Activated B cell treated with CpG ODN at 0.5 μM for 24 hours (primary cell): ENCODE data around the gene NIT1. TPM values are rescaled to one million over a fixed set of nuclear protein-coding genes. Genes with fewer than 3 reads are reported as not detected.

Source experiments
- ATAC-seq: fragments of 200-7000 bp; cut with Tn5 transposase; one replicate; pipeline ENCODE4 v1.10.0; 2021; ENCODE audit warnings: low read depth, mild to moderate bottlenecking, moderate library complexity
- CTCF ChIA-PET: fragments of 350-600 bp; sonication (Branson Sonifier 250); formaldehyde crosslinking; loops from one replicate; lab custom pipeline; 2021; ENCODE audit warnings: antibody characterized with exemption; lab: Charles Lee
- POLR2A ChIA-PET: fragments of 350-600 bp; sonication (Branson Sonifier 250); formaldehyde crosslinking; loops from one replicate; lab custom pipeline; 2021; ENCODE audit warnings: antibody characterized with exemption; lab: Charles Lee
- DNase-seq: peaks from one replicate; pipeline ENCODE4 v3.0.0; 2022
- H3K27ac Mint-ChIP-seq: one replicate; pipeline ENCODE4 v1.8.0; 2020; ENCODE audit warnings: mixed read lengths
- H3K27me3 Mint-ChIP-seq: one replicate; pipeline ENCODE4 v1.8.0; 2021; ENCODE audit warnings: mixed read lengths
- H3K36me3 Mint-ChIP-seq: one replicate; pipeline ENCODE4 v1.8.0; 2021; ENCODE audit warnings: low read depth, mixed read lengths
- H3K4me1 Mint-ChIP-seq: one replicate; pipeline ENCODE4 v1.8.0; 2021; ENCODE audit warnings: mixed read lengths
- H3K4me3 Mint-ChIP-seq: one replicate; pipeline ENCODE4 v1.8.0; 2020; ENCODE audit warnings: mild to moderate bottlenecking, mixed read lengths
- H3K9me3 Mint-ChIP-seq: one replicate; pipeline ENCODE4 v1.8.0; 2020; ENCODE audit warnings: mixed read lengths
- CTCF ChIP-seq: fragments of 200-600 bp; IDR thresholded peaks from one replicate; pipeline ENCODE4 v1.8.0; 2022; ENCODE audit warnings: antibody characterized with exemption, mild to moderate bottlenecking
- intact Hi-C: fragments of 100-400 bp; cut with micrococcal nuclease; formaldehyde crosslinking; loops from one replicate; pipeline ENCODE4 v1.15.1; 2024
- total RNA-seq: library from RNA; stranded (reverse); gene quantifications from 2 replicates; pipeline ENCODE4 v1.2.3, GENCODE V29; 2022

The NIT1 gene
- total RNA-seq, 1 donor from 2014 or later = 43.9 TPM

DNA sequence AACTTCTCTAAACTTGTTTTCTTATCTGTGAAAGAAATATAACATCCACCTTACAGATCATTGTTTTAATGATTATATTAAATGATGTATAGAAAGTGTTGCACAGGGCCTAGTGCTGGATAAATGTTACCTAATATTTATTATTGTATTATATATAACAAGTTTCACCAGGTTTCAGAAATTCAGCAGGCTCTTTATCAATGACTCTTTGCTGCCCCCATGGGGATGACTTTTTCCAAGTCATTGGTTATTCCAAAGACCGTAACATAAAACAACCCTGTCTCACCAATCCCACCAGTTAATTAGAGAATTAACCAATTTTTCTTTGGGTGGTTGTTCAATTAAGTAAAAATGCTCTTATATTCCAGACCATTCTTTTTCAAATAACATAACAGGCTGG lies 21.9 kb downstream of the NIT1 start:
- no peak overlapping the region for H3K4me3 Mint-ChIP-seq
- TF ChIP-seq CTCF = no peak
- POLR2A ChIA-PET = interaction anchor here (2.3 kb wide), 1 partner anchor 95 kb away, joined by 11 read pairs; the partner anchor contains the start of gene USF1
- DNase-seq (no peak), ATAC-seq (peak; percentile 50)
- peaks cover 4% of the 10 kb centered on the region for H3K36me3 Mint-ChIP-seq
- H3K27me3 Mint-ChIP-seq = no peaks in the 10 kb centered on the region
- CTCF ChIA-PET = interaction anchor here (0.8 to 5.4 kb wide), 10 partner anchors 13 to 749 kb away, joined by 3 to 37 read pairs (median 5); partner anchors contain the start of genes ARHGAP30, KLHDC9 and UFC1
- H3K27ac Mint-ChIP-seq = no peak overlapping the region
- H3K9me3 Mint-ChIP-seq = no peaks in the 10 kb centered on the region
- intact Hi-C loops = loop anchor here (1.0 kb wide), 3 partner anchors 69 to 146 kb away; no protein-coding TSS in a partner anchor
- peaks cover 4% of the 10 kb centered on the region for H3K4me1 Mint-ChIP-seq

GRCh38 chr1:161140755-161141400 lies 23.0 kb downstream of the NIT1 start:
- ChIA-PET POLR2A (interaction anchor here (0.6 to 2.3 kb wide), 6 partner anchors 19 to 115 kb away, joined by 3 to 11 read pairs (median 4); partner anchors contain the start of gene USF1), CTCF (interaction anchor here (0.6 to 5.4 kb wide), 10 partner anchors 12 to 397 kb away, joined by 3 to 37 read pairs (median 5); partner anchors contain the start of genes ARHGAP30, KLHDC9 and UFC1)
- Mint-ChIP-seq H3K27me3 (no peaks in the 10 kb centered on the region), H3K4me3 (no peak overlapping the region), H3K27ac (no peak overlapping the region), H3K9me3 (no peaks in the 10 kb centered on the region), H3K36me3 (peaks cover 3% of the 10 kb centered on the region), H3K4me1 (no peaks in the 10 kb centered on the region)
- intact Hi-C loops = loop anchor here (1.0 kb wide), 2 partner anchors 144 to 148 kb away; no protein-coding TSS in a partner anchor
- DNase-seq (no peak), ATAC-seq (no peak)
- TF ChIP-seq CTCF = no peak

DNA sequence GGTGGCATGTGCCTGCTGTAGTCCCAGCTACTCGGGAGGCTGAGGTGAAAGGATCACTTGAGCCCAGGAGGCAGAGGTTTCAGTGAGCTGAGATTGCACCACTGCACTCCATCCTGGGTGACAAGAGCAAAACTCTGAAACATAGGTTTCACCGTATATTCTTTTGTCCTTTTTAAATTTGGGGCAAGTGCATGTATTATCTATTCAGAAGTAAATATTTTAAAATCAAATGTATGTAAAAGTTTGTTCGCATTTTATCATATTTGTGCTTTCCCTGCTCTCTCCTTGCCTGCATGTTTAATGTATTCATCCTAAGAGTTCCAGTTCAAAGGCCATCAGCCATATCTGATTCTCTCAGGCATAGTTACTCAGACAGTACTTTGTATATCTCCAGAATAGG lies 27.9 kb downstream of the NIT1 start:
- no peak for ATAC-seq
- Mint-ChIP-seq H3K36me3 (no peaks in the 10 kb centered on the region), H3K27me3 (no peaks in the 10 kb centered on the region), H3K27ac (no peak overlapping the region), H3K9me3 (no peaks in the 10 kb centered on the region), H3K4me3 (no peak overlapping the region), H3K4me1 (no peaks in the 10 kb centered on the region)
- DNase-seq = no peak
- intact Hi-C loops = no loop called here
- ChIA-PET CTCF (interaction anchor here (0.9 kb wide), 1 partner anchor 76 kb away, joined by 3 read pairs; the partner anchor contains the start of gene ARHGAP30), POLR2A (interaction anchor here (0.8 kb wide), 1 partner anchor 9 kb away, joined by 3 read pairs; no protein-coding TSS in a partner anchor)
- TF ChIP-seq CTCF = no peak

DNA sequence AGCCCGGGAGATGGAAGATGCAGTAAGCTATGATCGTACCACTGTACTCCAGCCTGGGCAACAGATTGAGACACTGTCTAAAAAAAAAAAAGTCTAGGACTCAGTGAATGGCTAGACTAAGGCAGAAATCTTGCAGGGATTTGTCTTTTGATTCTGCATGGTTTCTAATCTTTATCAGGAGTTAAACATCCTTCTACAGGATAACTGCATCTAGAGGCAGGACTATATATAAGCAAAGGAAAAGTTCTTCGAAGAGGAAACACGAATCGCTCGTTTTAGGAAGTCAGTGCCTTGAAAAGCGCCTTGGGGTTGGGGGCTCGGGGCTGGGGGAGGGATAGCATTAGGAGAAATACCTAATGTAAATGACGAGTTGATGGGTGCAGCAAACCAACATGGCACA lies 35.3 kb downstream of the NIT1 start:
- Mint-ChIP-seq H3K9me3 (no peaks in the 10 kb centered on the region), H3K4me1 (peaks cover 19% of the 10 kb centered on the region), H3K27me3 (no peaks in the 10 kb centered on the region), H3K27ac (peak overlapping the region; percentile 100), H3K36me3 (peaks cover 22% of the 10 kb centered on the region), H3K4me3 (peak overlapping the region; percentile 99)
- peak; percentile 6 for ATAC-seq
- TF ChIP-seq CTCF = no peak
- ChIA-PET CTCF (interaction anchor here (1.0 to 3.2 kb wide), 3 partner anchors 12 to 163 kb away, joined by 6 to 12 read pairs (median 7); partner anchors contain the start of gene PPOX), POLR2A (interaction anchor here (0.7 to 3.3 kb wide), 20 partner anchors 9 to 555 kb away, joined by 3 to 34 read pairs (median 6); partner anchors contain the start of genes ARHGAP30, B4GALT3, DEDD and F11R)
- intact Hi-C loops = loop anchor here (1.0 kb wide), 4 partner anchors 13 to 84 kb away; partner anchors contain the start of genes ARHGAP30, DEDD and PPOX
- DNase-seq = no peak
